HG02943 (cell line): ENCODE measurements around the gene CHAMP1.

Experiments
- ATAC-seq: cut with Tn5 transposase; IDR thresholded peaks from one replicate; pipeline ENCODE4 v1.9.1; 2021; ENCODE audit warnings: mild to moderate bottlenecking, low read depth, moderate library complexity; ENCODE audit not compliant: unreplicated experiment

CHAMP1 gene

GRCh38 chr13:114298866-114299265 is 15.4 kb upstream of the CHAMP1 start:
- ATAC-seq: no peak

GRCh38 chr13:114299604-114300305 is 14.5 kb upstream of the CHAMP1 start:
- no peak for ATAC-seq

GRCh38 chr13:114303700-114304327 is 10.5 kb upstream of the CHAMP1 start:
- no peak for ATAC-seq

- no peak for ATAC-seq
Measured at GRCh38 chr13:114304346-114305034, 9.8 kb upstream of the CHAMP1 start.

- no peak for ATAC-seq
Measured at GRCh38 chr13:114309086-114309485, 5.2 kb upstream of the CHAMP1 start.

- ATAC-seq: no peak
Measured at GRCh38 chr13:114309806-114310410, 4.4 kb upstream of the CHAMP1 start.

GRCh38 chr13:114310956-114311355 is 3.3 kb upstream of the CHAMP1 start:
- ATAC-seq: no peak

- no peak for ATAC-seq
Measured at GRCh38 chr13:114311387-114311786, 2.9 kb upstream of the CHAMP1 start.

GRCh38 chr13:114311908-114312307 is 2.4 kb upstream of the CHAMP1 start:
- no peak for ATAC-seq

GRCh38 chr13:114313061-114313860 is 1.0 kb upstream of the CHAMP1 start:
- ATAC-seq: no peak

GRCh38 chr13:114315074-114315785 is 927 bp downstream of the CHAMP1 start:
- no peak for ATAC-seq

GRCh38 chr13:114318624-114319023 is 4.3 kb downstream of the CHAMP1 start:
- no peak for ATAC-seq

- no peak for ATAC-seq
Measured at GRCh38 chr13:114319441-114319913, 5.2 kb downstream of the CHAMP1 start.

- ATAC-seq: no peak
Measured at GRCh38 chr13:114320065-114320464, 5.8 kb downstream of the CHAMP1 start.

GRCh38 chr13:114321256-114321655 is 7.0 kb downstream of the CHAMP1 start:
- ATAC-seq: no peak

GRCh38 chr13:114323349-114323748 is 9.0 kb downstream of the CHAMP1 start:
- ATAC-seq: no peak

GRCh38 chr13:114324334-114324733 is 10.0 kb downstream of the CHAMP1 start:
- ATAC-seq: no peak

GRCh38 chr13:114325729-114326128 is 11.4 kb downstream of the CHAMP1 start:
- ATAC-seq: no peak

GRCh38 chr13:114328034-114328433 is 13.7 kb downstream of the CHAMP1 start:
- ATAC-seq: no peak

- ATAC-seq: no peak
Measured at GRCh38 chr13:114328595-114328994, 14.3 kb downstream of the CHAMP1 start.
